Testis (tissue), 2 donors: Measurements from ENCODE around the gene SMG9.

ENCODE experiments used
- POLR2A ChIP-seq: fragments of 450-650 bp; IDR thresholded peaks from one replicate; pipeline ENCODE4 v1.6.1; 2017; ENCODE audit warnings: antibody characterized with exemption, mild to moderate bottlenecking, moderate library complexity
- TF ChIP-seq, protein P1 (sequence below), 3 experiments: fragments of 450-650 bp in 2 of 3; fragments of 200-600 bp in 1 of 3; sonication (generic) in 1 of 3; IDR thresholded peaks; one replicate each; pipeline ENCODE4 v1.5.1; 2016 to 2019; ENCODE audit warnings: antibody characterized with exemption in 3 of 3, mild to moderate bottlenecking in 2 of 3, moderate library complexity in 1 of 3

DNA sequence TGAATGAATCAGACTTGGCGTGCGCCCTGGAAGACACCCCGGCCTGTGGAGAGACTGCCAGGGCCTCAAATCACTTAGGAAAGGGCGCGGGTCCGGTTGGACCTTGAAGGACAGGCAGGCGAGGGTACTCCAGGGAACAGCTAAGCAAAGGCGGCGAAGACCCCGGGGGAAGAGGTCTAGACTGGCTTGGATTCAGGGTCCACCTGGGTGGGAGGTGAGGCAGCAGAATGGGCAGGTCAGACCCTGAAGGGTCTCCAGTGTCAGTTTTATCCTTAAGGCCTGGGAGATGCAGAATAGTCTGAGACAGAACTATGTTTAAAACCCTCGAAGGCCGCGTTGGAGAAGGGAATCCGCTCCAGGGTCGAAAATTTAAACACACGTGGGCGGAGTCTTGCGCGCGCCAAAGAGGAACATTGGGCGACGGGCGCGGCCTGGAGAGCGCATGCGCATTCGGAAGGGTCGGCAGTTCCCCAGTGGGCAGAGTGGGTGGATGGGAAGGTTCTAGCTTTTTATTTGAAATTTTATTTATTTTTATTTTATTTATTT is 567 bp upstream of the SMG9 start:
- TF ChIP-seq, protein P1, sequence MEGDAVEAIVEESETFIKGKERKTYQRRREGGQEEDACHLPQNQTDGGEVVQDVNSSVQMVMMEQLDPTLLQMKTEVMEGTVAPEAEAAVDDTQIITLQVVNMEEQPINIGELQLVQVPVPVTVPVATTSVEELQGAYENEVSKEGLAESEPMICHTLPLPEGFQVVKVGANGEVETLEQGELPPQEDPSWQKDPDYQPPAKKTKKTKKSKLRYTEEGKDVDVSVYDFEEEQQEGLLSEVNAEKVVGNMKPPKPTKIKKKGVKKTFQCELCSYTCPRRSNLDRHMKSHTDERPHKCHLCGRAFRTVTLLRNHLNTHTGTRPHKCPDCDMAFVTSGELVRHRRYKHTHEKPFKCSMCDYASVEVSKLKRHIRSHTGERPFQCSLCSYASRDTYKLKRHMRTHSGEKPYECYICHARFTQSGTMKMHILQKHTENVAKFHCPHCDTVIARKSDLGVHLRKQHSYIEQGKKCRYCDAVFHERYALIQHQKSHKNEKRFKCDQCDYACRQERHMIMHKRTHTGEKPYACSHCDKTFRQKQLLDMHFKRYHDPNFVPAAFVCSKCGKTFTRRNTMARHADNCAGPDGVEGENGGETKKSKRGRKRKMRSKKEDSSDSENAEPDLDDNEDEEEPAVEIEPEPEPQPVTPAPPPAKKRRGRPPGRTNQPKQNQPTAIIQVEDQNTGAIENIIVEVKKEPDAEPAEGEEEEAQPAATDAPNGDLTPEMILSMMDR (IDR thresholded peaks at IDR 0.05), result no peak
- TF ChIP-seq POLR2A, result no peak
